OCI-LY7 (cell line): ENCODE results near the gene CXCL16.

Experiments used
- EZH2phosphoT487 ChIP-seq: fragments of 200-600 bp; sonication (generic); IDR thresholded peaks from 2 replicates; pipeline ENCODE4 v1.6.1; 2018; ENCODE audit warnings: low read depth, borderline replicate concordance, mild to moderate bottlenecking, mixed run types, antibody characterized with exemption, low read length, moderate library complexity, mixed read lengths
- TF ChIP-seq, protein P1 (sequence below): fragments of 200-600 bp; sonication (generic); conservative IDR thresholded peaks from 2 replicates; pipeline ENCODE4 v1.5.1; 2014; ENCODE audit warnings: mild to moderate bottlenecking, antibody characterized with exemption, low read length, moderate library complexity, mixed read lengths

GRCh38 chr17:4696437-4696805, 43.3 kb downstream of the CXCL16 start:
- TF ChIP-seq, protein P1, sequence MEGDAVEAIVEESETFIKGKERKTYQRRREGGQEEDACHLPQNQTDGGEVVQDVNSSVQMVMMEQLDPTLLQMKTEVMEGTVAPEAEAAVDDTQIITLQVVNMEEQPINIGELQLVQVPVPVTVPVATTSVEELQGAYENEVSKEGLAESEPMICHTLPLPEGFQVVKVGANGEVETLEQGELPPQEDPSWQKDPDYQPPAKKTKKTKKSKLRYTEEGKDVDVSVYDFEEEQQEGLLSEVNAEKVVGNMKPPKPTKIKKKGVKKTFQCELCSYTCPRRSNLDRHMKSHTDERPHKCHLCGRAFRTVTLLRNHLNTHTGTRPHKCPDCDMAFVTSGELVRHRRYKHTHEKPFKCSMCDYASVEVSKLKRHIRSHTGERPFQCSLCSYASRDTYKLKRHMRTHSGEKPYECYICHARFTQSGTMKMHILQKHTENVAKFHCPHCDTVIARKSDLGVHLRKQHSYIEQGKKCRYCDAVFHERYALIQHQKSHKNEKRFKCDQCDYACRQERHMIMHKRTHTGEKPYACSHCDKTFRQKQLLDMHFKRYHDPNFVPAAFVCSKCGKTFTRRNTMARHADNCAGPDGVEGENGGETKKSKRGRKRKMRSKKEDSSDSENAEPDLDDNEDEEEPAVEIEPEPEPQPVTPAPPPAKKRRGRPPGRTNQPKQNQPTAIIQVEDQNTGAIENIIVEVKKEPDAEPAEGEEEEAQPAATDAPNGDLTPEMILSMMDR: no peak
- no peak for TF ChIP-seq EZH2phosphoT487
